ENCODE data around the gene TASP1. TPM values are rescaled to one million over a fixed set of nuclear protein-coding genes. Genes with fewer than 3 reads are reported as not detected.

TASP1 gene
- total RNA-seq = 8.0 and 9.4 TPM in 2 replicates

GRCh38 chr20:13638496-13639149 is at the start of gene TASP1:
Gene TASP1, minus strand, starts transcription at chr20:13638932. Its CDS starts 8,854 bp downstream, at chr20:13630078.
- H2AFZ ChIP-seq (ENCODE audit: low read length) = peak within 1 kb of the TSS; percentile 97
- H3K4me1 ChIP-seq (ENCODE audit: insufficient read depth, low read length) = peaks cover 6% of the 10 kb centered on the region
- TF ChIP-seq, protein P1, sequence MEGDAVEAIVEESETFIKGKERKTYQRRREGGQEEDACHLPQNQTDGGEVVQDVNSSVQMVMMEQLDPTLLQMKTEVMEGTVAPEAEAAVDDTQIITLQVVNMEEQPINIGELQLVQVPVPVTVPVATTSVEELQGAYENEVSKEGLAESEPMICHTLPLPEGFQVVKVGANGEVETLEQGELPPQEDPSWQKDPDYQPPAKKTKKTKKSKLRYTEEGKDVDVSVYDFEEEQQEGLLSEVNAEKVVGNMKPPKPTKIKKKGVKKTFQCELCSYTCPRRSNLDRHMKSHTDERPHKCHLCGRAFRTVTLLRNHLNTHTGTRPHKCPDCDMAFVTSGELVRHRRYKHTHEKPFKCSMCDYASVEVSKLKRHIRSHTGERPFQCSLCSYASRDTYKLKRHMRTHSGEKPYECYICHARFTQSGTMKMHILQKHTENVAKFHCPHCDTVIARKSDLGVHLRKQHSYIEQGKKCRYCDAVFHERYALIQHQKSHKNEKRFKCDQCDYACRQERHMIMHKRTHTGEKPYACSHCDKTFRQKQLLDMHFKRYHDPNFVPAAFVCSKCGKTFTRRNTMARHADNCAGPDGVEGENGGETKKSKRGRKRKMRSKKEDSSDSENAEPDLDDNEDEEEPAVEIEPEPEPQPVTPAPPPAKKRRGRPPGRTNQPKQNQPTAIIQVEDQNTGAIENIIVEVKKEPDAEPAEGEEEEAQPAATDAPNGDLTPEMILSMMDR (IDR thresholded peaks at IDR 0.05; ENCODE audit: extremely low read depth, low read depth, low read length) = no peak
- H3K79me2 ChIP-seq (ENCODE audit: insufficient read depth, low read length) = peaks cover 38% of the 10 kb centered on the region
- peak; percentile 95 for DNase-seq (ENCODE audit: insufficient read length, low spot score, missing footprints)
- H3K4me2 ChIP-seq (ENCODE audit: insufficient read depth, low read length) = peak within 1 kb of the TSS; percentile 95
- H4K20me1 ChIP-seq (ENCODE audit: insufficient read depth, low read length) = no peaks in the 10 kb centered on the region
- no peaks in the 10 kb centered on the region for H3K36me3 ChIP-seq (ENCODE audit: insufficient read depth, low read length)
- H3K9me3 ChIP-seq (ENCODE audit: low read depth, low read length) = no peaks in the 10 kb centered on the region
- H3K27me3 ChIP-seq (ENCODE audit: insufficient read depth, low read length) = peaks cover 6% of the 10 kb centered on the region
- peak within 1 kb of the TSS; percentile 84 for H3K4me3 ChIP-seq (ENCODE audit: insufficient read depth, low read length)
- peak within 1 kb of the TSS; percentile 89 for H3K27ac ChIP-seq (ENCODE audit: low read depth, low read length)

GRCh38 chr20:13687815-13688214 is 49.1 kb upstream of the TASP1 start:
- TF ChIP-seq, protein P1 (IDR thresholded peaks at IDR 0.05; ENCODE audit: extremely low read depth, low read depth, low read length) = no peak
- DNase-seq (ENCODE audit: insufficient read length, low spot score, missing footprints) = no peak
- Histone ChIP-seq H2AFZ (ENCODE audit: low read length) (no peak overlapping the region), H3K27me3 (ENCODE audit: insufficient read depth, low read length) (no peaks in the 10 kb centered on the region), H3K4me1 (ENCODE audit: insufficient read depth, low read length) (no peaks in the 10 kb centered on the region), H3K36me3 (ENCODE audit: insufficient read depth, low read length) (no peaks in the 10 kb centered on the region), H3K4me2 (ENCODE audit: insufficient read depth, low read length) (no peak overlapping the region), H4K20me1 (ENCODE audit: insufficient read depth, low read length) (no peaks in the 10 kb centered on the region), H3K27ac (ENCODE audit: low read depth, low read length) (no peak overlapping the region), H3K79me2 (ENCODE audit: insufficient read depth, low read length) (no peaks in the 10 kb centered on the region), H3K9me3 (ENCODE audit: low read depth, low read length) (no peaks in the 10 kb centered on the region), H3K4me3 (ENCODE audit: insufficient read depth, low read length) (no peak overlapping the region)

GRCh38 chr20:13685623-13686022 is 46.9 kb upstream of the TASP1 start:
- Histone ChIP-seq H3K9me3 (ENCODE audit: low read depth, low read length) (no peaks in the 10 kb centered on the region), H3K27me3 (ENCODE audit: insufficient read depth, low read length) (no peaks in the 10 kb centered on the region), H3K36me3 (ENCODE audit: insufficient read depth, low read length) (no peaks in the 10 kb centered on the region), H3K27ac (ENCODE audit: low read depth, low read length) (no peak overlapping the region), H2AFZ (ENCODE audit: low read length) (no peak overlapping the region), H3K4me2 (ENCODE audit: insufficient read depth, low read length) (no peak overlapping the region), H4K20me1 (ENCODE audit: insufficient read depth, low read length) (no peaks in the 10 kb centered on the region), H3K4me3 (ENCODE audit: insufficient read depth, low read length) (no peak overlapping the region), H3K79me2 (ENCODE audit: insufficient read depth, low read length) (no peaks in the 10 kb centered on the region), H3K4me1 (ENCODE audit: insufficient read depth, low read length) (no peaks in the 10 kb centered on the region)
- DNase-seq (ENCODE audit: insufficient read length, low spot score, missing footprints) = no peak
- TF ChIP-seq, protein P1 (IDR thresholded peaks at IDR 0.05; ENCODE audit: extremely low read depth, low read depth, low read length) = no peak

GRCh38 chr20:13684566-13685222 is 46.0 kb upstream of the TASP1 start:
- H3K4me3 ChIP-seq (ENCODE audit: insufficient read depth, low read length) = no peak overlapping the region
- no peaks in the 10 kb centered on the region for H3K4me1 ChIP-seq (ENCODE audit: insufficient read depth, low read length)
- H4K20me1 ChIP-seq (ENCODE audit: insufficient read depth, low read length) = no peaks in the 10 kb centered on the region
- H3K27me3 ChIP-seq (ENCODE audit: insufficient read depth, low read length) = no peaks in the 10 kb centered on the region
- H3K36me3 ChIP-seq (ENCODE audit: insufficient read depth, low read length) = no peaks in the 10 kb centered on the region
- no peak overlapping the region for H2AFZ ChIP-seq (ENCODE audit: low read length)
- no peaks in the 10 kb centered on the region for H3K79me2 ChIP-seq (ENCODE audit: insufficient read depth, low read length)
- TF ChIP-seq, protein P1 (IDR thresholded peaks at IDR 0.05; ENCODE audit: extremely low read depth, low read depth, low read length) = no peak
- DNase-seq (ENCODE audit: insufficient read length, low spot score, missing footprints) = peak; percentile 78
- no peak overlapping the region for H3K27ac ChIP-seq (ENCODE audit: low read depth, low read length)
- no peak overlapping the region for H3K4me2 ChIP-seq (ENCODE audit: insufficient read depth, low read length)
- no peaks in the 10 kb centered on the region for H3K9me3 ChIP-seq (ENCODE audit: low read depth, low read length)

Data from osteoblast (primary cell).